NCI-H345 treated with DMSO at 0.1 percent for 48 hours (cell line): Measurements from ENCODE around the gene GCLC.
"Not testable (repeated sequence)": the region's sequence is repeated elsewhere in the genome, so short reads cannot be mapped to it uniquely, and the experiment has no call there.

ENCODE experiments used
- DNase-seq: peaks from one replicate; lab custom pipeline; 2025; ENCODE audit not compliant: unreplicated experiment; lab: John Stamatoyannopoulos, UW

The GCLC gene

DNA sequence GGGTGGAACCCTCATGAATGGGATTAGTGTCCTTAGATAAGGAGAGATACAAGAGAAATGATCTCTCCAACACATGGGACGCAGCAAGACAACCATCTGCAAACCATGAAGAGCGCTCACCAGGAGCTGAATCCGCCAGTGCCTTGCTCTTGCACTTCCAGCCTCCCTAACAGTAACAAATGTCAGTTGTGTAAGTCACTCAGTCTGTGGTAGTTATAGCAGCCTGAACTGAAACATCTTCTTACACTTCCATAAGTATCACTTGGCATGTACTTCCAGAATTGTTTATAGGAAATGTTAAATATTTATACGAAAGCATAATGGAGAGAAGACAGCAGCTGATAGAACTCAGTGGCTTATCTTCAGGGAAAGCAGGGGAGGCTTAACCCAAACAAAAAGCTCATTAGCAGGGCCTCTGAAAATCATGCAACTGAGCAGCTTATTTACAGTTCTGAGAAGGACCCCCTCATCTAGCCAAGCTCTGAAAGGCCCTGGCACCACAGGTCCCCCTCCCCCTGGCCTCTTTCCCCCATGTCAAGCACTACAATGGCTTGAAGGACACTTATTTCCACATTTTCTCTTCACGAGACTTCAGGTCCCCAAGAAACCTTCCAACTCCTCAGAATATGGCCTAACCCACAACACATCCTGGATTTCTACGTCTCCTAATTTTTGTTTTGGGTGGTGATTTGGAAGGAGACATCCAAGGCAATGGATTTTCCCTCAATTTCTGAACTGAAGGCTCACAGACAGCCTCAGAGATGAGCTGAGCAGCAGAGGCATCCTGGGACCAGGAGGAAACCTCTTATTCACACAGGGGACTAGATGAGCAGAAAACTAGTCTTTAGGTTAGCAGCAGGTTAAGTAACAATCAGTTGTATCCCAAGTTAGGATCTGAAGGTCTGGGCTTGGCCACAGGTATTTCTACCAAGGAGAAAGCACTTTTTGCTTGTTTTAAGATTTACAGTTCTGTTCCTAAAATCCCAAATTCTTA is 49.1 kb downstream of the GCLC start:
- no peak for DNase-seq

DNA sequence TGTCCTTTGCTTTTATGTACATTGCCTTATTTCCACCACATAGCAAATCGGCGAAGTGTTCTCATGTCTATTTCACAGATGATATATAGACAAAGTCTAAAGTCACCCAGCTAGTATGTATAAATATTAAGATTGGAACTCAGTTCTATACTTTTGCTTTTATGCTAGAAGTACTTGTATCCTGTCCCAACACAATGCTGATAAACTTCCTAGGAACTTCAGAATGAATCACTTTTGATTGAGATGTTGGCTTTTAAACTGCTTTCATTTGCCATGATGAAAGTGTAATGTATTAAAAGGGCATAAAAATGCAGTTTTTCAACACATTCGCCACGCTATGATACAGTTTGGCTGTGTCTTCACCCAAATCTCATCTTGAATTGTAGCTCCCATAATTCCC is 50.8 kb downstream of the GCLC start:
- DNase-seq: no peak

DNA sequence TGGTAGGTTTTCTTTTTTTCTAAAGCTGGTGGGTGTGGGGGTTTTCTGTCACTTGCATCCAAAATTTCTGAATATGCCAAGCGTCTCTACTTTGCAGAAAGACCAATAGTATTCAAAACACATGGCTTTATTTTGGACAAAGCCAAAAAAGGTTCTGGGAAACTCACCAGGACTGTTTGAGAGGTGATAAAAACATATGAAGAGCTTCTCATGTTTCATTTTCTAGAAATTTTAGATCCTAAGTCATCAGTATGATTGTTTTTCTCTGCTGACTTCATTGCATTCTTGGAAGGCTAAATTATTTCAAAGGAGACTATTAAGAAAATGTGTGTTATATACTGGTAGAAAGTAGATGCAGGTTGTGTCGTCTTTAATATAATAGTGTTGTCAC is 51.3 kb downstream of the GCLC start:
- DNase-seq: no peak

DNA sequence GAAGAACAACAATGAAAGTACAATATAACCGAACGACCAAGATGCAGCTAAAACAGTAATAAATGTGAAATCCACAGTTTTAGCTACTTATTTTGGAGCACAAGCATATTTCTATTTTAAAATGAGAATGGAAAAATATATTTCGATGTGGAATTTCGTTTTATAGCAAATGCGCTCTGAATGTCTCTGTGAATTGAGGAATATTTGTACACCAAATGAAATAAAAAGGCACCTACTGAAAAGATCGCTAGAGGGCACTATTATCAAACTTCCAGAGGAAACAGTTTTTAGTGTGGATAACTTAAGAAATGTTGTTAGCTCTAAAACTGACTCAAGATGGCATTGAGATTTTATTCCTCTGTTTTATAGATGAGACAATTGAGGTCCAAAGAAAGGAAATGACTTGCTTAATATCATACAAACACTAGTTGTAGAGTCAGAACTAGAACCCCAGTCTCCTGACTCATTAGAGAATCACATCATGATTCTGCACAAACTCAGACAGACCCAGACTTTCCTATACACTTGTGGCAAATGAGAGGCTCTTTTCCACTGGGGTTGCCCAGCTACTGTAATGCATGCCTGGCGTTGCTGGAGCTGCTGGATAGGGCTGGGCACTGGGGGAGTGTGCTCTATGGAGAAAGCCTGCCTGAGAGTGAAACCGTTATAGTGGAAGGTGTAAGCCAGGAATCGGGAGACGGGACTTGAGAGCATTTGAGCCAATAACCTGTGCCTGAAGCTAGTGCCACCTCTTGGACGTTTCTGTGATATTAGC is 51.9 kb downstream of the GCLC start:
- DNase-seq: peak; percentile 69

DNA sequence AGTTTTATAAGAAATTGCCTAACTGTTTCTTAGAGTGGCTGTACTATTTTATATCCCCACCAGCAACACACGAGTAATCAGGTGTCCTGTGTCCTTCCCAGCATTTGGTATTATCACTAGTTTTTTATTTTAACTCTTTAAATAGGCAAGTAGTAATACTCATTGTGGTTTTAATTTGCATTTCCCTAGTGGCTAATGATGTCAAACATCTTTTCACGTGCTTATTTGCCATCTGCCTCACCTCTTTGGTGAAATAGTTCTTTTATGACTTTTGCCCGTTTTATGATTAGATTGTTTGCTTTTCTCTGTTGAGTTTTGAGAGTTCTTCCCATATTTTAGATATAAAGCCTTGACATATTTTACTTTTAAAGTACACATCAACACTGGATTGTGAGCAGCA is 57.8 kb downstream of the GCLC start:
- DNase-seq: no peak

DNA sequence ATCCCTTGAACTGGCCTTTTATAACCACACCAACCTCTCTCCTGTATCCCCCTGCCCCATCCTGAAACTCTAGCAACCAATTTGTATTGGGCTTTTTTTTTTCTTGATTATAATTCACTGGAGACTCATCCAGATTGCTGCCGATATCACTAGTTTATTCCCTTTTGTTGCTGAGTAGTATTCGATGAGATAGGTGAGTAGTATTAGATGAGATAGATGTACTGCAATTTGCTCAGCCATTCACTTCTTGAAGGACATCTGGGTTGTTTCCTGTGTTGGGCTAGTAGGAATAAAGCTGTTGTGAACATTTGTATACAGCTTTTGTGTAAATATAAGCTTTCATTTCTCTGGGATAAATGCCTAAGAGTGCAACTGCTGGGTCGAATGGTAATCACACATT is 58.2 kb downstream of the GCLC start:
- no peak for DNase-seq

DNA sequence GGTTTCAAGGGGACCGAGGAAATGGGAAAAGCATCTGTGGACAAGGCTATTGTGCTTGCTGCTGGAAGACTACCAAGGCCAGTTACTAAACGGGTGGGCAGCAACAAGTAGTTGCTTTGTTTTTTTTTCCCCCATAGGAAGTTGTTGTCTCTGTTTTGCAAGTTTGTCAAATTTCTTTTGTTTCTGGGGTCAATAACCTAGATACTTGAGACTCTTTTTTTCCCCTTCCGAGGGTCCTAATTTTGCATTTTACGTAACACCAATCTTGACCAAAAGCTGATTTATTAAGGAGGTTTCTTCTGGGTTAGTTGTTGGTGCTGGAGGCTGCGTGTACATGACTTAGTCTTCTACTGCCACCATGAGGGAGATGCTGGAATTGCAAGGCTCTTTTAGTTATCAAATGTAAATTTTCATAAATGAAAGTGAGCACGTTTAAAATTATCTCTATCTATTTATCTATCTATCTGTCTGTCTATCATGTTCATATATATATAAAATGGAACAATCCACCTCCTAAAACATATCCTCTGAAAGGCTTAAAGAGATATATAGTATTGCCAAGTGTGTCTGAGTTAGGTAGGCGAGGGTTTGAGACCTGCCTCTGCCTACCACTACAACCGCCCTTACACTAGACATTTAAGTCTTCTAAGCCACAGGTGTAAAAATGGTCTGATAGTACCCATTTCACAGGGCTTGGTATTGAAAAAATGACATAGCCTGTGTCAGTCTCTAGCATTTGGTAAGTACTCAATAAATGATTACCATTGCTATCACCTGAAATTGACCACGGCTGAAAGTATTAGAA is 60.2 kb downstream of the GCLC start:
- DNase-seq: peak; percentile 57

DNA sequence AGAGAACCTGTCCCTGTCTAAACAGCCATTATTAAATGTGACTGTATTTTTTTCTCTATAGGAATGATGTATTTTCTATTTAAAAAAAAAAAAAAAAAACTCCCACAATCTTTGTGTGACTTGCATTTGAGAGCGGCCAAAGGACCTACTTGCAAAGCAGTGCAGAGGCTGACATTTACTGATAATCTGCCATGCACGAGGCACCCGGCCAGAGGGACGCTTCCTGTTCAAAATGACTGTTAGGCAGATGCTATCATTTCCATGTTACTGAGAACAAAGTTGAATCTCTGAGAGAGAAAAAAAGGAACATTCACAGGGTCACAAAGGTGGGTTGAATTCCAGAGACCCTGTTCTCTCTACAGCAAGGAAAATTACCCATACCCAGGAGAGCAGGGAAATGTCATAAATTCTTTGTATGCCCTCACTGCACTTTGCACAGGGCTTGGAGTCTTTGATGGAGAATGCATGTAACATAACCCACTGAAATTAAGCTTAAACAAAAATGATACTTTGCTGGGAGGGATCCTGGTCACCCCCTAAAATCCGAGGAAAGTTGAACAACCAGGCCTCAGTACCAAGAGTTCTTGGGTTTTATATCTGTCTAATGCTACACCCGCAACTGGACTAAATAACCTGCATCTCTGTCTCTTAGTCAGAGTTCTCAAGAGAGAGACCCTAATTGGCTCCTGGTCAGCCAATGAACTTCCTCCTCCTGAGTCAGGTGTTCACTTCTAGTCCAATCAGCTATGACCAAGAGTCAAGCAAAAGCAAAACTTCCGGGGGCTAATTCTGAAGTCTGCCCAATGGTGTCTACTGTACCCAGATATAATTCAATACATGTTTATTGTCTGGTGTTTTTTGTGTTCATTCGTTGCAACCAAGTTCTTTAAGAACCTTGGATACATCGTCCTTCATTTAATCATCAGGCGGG is 61.2 kb downstream of the GCLC start:
- DNase-seq: no peak

DNA sequence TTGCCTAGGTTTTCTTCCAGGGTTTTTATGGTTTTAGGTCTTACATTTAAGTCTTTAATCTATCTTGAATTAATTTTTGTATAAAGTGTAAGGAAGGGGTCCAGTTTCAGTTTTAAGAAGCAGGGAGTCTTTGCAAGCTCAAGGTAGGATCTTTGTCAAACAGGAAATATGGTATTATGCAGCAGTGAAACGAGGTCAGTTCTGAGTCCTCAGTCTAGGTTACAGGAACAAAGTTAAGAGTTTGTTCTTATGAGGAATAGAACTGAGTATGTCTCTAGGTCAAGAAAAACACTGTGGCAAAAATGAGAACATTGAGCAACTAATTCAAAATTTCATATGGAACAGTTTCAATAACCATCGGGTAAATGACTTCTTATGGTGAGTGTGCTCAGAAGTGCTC is 63.6 kb downstream of the GCLC start:
- DNase-seq: no peak

DNA sequence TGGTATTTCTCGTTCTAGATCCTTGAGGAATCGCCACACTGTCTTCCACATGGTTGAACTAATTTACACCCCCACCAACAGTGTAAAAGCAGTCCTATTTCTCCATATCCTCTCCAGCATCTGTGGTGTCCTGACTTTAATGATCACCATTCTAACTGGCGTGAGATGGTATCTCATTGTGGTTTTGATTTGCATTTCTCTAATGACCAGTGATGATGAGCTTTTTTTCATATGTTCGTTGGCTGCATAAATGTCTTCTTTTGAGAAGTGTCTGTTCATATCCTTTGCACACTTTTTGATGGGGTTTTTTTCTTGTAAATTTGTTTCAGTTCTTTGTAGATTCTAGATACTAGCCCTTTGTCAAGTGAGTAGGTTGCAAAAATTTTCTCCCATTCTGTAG is 64.1 kb downstream of the GCLC start:
- DNase-seq: not testable (repeated sequence)

DNA sequence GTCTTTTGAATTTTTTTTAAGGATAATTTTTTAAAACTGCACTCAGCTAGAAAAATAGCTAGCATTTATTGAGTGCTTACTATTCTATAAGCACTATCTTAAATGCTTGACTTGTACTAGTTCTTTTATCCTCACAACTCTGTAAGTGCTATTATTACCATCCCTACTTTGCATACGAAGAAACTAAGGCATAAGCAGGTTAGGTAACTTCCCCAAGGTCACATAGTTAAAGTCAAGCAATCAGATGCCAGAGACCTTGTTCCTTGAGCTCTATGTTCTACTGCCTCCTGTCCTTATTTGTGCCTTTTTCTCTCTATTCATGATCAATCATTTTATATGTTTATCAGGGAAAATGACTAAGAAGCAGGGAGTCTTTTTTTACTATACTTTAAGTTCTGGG is 65.0 kb downstream of the GCLC start:
- no peak for DNase-seq

DNA sequence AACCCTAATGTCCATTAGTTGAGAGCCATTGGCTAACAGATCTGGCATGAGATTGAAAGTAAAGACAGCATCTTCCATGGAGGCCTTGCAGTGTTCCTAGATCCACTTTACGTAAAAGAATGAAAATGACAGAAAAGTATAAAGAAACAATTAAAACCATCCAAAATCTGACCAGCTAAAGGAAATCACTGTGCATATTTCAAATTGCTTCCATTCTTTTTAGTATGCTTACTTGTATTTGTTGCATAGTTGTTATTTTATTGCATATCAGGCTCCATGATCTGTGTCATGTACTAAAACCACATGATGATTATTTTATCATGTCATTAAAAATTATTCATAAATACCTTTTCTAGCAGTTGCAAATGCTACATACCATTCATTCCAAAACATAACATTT is 67.9 kb downstream of the GCLC start:
- no peak for DNase-seq

DNA sequence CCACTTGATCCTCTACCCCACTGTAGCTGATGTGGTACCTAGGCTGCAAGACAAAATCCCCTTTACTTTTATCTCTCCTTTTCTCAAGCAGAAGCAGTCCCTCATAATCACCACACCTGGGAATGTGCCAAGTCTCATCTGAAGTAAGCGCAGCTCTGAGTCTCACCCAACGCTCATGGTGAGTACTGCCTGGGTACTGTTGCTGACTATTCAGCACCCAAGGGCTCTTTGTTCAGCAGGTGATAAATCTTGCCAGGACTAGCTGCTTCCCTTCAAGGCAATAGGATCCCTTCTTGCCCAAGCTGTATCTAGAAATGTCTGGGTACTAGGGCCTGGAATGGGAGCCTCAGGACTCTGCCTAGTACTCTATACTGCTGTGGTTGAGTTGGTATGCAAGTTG is 70.9 kb downstream of the GCLC start:
- no peak for DNase-seq

DNA sequence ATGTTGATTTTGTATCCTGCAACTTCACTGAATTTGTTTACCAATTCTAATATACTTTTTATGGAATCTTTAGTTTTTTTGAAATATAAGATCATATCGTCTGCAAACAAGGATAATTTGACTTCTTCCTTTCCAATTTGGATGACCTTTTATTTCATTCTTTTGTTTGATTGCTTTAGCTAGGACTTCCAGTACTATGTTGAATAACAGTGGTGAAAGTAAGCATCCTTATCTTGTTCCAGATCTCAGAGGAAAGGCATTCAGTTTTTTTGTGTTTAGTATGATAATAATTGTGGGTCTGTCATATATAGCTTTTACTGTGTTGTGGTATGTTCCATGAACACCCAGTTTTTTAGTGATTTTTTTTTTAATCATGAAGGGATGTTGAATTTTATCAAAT is 75.7 kb downstream of the GCLC start:
- DNase-seq: no peak

DNA sequence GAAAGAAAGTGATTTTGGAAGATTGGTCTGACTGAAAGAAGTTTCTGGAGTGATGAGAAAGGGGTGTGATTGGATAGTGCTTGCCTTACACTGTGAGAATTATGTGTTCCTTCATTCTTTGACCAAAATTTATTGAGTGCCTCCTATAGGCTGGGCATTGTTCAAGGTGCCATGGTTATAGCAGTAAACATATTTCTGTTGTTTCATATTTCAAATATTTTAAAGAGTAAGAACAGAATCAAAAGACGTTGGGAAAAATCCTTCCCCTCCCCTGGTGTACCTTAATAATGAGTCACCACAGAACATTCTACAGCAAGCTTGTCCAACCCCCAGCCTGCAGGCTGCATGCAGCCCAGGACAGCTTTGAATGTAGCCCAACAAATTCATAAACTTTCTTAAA is 78.6 kb downstream of the GCLC start:
- DNase-seq: no peak

DNA sequence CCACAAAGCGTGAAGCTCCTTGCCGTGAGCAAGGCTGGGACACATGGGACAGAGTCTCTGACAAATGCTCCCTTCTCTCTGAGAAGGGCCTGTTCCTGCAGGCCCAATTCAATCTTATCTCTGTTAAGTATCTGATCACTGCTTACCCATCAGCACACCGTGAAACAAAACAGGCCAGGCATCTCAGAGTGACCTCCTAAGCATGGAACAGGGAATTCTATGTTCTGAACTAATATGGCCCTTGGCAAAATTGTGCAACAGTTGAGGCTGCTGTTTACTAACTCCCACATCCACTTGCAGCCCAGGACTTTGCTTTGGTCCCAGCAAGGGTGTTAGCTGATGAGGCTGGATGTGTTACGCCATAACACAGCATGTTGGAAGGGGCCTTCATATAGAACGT is 79.2 kb downstream of the GCLC start:
- DNase-seq: no peak

DNA sequence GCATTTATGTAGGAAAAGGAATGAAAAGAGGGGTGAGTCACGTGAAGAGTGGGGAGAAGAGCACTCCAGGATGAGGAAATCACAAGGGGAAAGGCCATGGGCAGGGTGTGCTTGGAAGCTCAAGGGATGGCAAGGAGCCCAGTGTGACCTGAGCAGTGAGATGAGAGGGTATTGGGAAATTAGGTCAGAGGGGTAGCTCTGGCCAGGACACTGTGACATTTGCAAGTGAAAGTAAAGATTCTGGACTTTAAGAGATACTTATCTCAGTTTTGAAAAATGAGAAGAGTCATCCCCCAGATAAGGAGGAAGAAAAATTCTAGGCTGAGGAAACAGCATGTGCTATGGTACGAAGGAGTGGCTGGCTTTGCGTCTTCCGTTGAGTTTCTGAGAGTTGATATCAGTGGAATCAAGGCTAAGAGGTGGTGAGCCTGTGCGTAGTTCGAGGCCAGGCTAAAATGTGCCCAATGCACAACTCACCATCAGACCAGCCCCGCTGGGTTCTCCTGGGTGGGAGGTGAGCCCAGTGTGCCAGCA is 79.9 kb downstream of the GCLC start:
- DNase-seq: no peak

DNA sequence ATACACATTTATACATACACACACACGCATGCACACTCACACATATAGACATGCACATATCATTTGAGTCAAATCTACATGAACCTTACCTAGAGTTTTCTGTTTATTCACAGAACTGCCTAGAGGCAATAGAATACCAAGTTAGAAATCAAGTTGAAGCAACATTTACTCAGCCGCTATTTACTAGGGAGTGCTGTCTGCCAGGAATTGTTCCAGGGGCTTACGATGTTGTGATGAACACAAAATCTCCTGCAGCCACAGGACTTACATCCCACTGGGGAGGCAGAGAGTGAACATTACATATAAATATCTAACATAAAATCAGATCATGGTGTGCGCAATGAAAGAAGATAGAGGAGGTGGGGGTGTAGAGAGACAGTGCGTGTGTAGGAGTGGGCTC is 80.4 kb downstream of the GCLC start:
- DNase-seq: no peak

DNA sequence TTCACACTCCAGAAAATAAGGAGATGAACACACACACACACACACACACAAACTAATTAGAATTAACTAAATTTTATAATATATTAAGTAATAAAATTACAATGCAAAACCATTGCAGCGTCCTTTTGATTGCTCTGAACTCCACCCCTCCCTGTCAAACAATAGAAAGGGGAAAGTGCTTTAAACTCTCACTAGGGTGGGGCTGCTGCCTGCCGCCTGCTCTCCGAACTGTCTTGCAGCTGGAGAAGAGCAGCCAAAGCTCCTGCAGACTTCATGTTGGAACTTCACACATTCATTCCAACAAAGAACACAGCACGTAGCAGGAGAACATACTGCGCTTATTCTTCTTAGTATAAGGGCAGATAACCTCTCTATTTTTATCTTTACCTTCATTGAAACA is 83.2 kb downstream of the GCLC start:
- peak; percentile 64 for DNase-seq

DNA sequence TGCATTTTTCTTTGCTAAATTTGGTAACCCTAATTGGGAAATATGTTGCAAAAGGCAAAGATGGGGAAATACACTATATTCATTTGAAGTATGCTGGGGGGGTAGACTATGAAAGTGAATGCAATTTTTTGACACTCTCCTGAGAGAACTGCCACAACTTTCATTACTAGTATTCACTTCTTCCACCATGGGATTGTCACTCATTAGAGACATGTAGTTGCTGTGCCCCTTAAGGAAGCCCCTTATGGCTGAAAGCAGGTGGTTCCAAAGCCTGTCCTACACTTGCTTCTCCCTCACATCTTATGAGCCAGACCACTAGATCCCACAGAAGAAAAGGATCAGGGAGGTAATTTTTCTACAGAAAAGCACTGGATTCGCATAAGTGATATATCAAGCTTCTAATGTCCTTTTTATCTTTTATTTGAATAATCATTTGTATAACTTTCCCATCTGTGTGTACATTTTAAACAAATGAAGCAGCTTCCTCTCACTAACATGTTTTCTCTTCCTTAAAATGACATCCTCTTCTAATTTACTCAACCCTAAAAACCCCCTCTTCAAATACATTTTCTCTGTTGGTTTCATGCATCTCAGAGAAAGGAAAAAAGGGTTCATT is 83.8 kb downstream of the GCLC start:
- peak; percentile 64 for DNase-seq
